K562 (cell line): Measurements from ENCODE around the gene RAMAC. TPM values are rescaled to one million over a fixed set of nuclear protein-coding genes. Genes with fewer than 3 reads are reported as not detected.

ENCODE experiments used
- C11orf30 ChIP-seq: fragments of 450-650 bp; IDR thresholded peaks from 2 replicates; pipeline ENCODE4 v1.6.1; 2016; ENCODE audit warnings: low read depth, mild to moderate bottlenecking
- CBX3 ChIP-seq, 2 experiments: IDR thresholded peaks; 1 replicate in 1 of 2; 2 replicates in 1 of 2; pipeline ENCODE4 v1.6.1; 2012; ENCODE audit warnings: inconsistent platforms in 2 of 2, low read length in 2 of 2, borderline replicate concordance in 1 of 2, control low read depth in 1 of 2
- CBX8 ChIP-seq: fragments of 200-600 bp; sonication (generic); IDR thresholded peaks from 2 replicates; pipeline ENCODE4 v1.6.1; 2012; ENCODE audit warnings: borderline replicate concordance, mixed run types, low read depth, mild to moderate bottlenecking, moderate library complexity, mixed read lengths, low read length, control low read depth, inconsistent platforms; ENCODE audit not compliant: poor library complexity, severe bottlenecking; ENCODE audit errors: extremely low read depth
- COPS2 ChIP-seq: fragments of 450-650 bp; conservative IDR thresholded peaks from 2 replicates; pipeline ENCODE4 v1.6.1; 2016; ENCODE audit warnings: mild to moderate bottlenecking, moderate library complexity
- FOSL1 ChIP-seq: fragments of 200-800 bp; sonication (Bioruptor generic); conservative IDR thresholded peaks from 2 replicates; pipeline ENCODE4 v1.6.1; 2016; ENCODE audit warnings: missing genetic modification characterization, missing compliant biosample characterization
- HNRNPH1 ChIP-seq: fragments of 200-400 bp; formaldehyde crosslinking; optimal IDR thresholded peaks from 2 replicates; pipeline ENCODE3; 2017; ENCODE audit warnings: low read depth, mild to moderate bottlenecking, low read length, moderate library complexity
- KAT8 ChIP-seq: fragments of 450-650 bp; IDR thresholded peaks from 2 replicates; pipeline ENCODE4 v1.6.1; 2016; ENCODE audit warnings: low read depth, mild to moderate bottlenecking
- LCOR ChIP-seq: sonication (generic); formaldehyde crosslinking; IDR thresholded peaks from 2 replicates; pipeline ENCODE4 v1.8.0; 2022; ENCODE audit warnings: mild to moderate bottlenecking, missing genetic modification reagents
- MCM5 ChIP-seq: fragments of 450-650 bp; IDR thresholded peaks from 2 replicates; pipeline ENCODE4 v1.6.1; 2016; ENCODE audit warnings: low read depth
- SAP30 ChIP-seq: fragments of 200-600 bp; sonication (generic); IDR thresholded peaks from 2 replicates; pipeline ENCODE4 v1.6.1; 2012; ENCODE audit warnings: borderline replicate concordance, low read depth, mild to moderate bottlenecking, moderate library complexity, low read length, control low read depth, inconsistent platforms; ENCODE audit not compliant: insufficient read depth, poor library complexity, severe bottlenecking
- SMARCB1 ChIP-seq: IDR thresholded peaks from 2 replicates; pipeline ENCODE4 v1.6.1; 2011; ENCODE audit warnings: improper control_type of control experiment, low read depth; ENCODE audit not compliant: insufficient read length
- SRSF3 ChIP-seq: fragments of 200-400 bp; formaldehyde crosslinking; IDR thresholded peaks from 2 replicates; pipeline ENCODE4 v1.6.1; 2016; ENCODE audit warnings: mild to moderate bottlenecking, low read length, moderate library complexity; ENCODE audit not compliant: insufficient read depth
- ZBTB8A ChIP-seq: fragments of 450-650 bp; IDR thresholded peaks from 2 replicates; pipeline ENCODE4 v1.6.1; 2018; ENCODE audit warnings: mild to moderate bottlenecking, moderate library complexity; ENCODE audit not compliant: partially characterized antibody
- ZNF239 ChIP-seq: fragments of 250-450 bp; sonication (Bioruptor Pico); IDR thresholded peaks from 2 replicates; pipeline ENCODE4 v1.4.0; 2020; ENCODE audit warnings: mild to moderate bottlenecking
- ZNF316 ChIP-seq: fragments of 450-650 bp; IDR thresholded peaks from 2 replicates; pipeline ENCODE4 v1.6.1; 2016
- ZNF445 ChIP-seq: fragments of 250-450 bp; sonication (Bioruptor Pico); IDR thresholded peaks from 2 replicates; pipeline ENCODE4 v1.4.0; 2020; ENCODE audit warnings: low read depth, mild to moderate bottlenecking, moderate library complexity
- ZNF695 ChIP-seq: fragments of 450-650 bp; formaldehyde crosslinking; IDR thresholded peaks from 2 replicates; pipeline ENCODE4 v1.4.0; 2020; ENCODE audit warnings: mild to moderate bottlenecking, moderate library complexity
- polyA plus RNA-seq, 8 experiments: library from polyadenylated mRNA; depleted of rRNA in 4 of 8; stranded (reverse) in 5 of 8; unstranded in 3 of 8; fragments of >200 nt; fragmentation: Nextera tagmentation in 2 of 8; fragmentation: Illumina TruSeq in 1 of 8; extraction: Ambion mirVana in 2 of 8; extraction: Trizol in 1 of 8; gene quantifications; 2 replicates each; pipeline versions ENCODE4 v1.2.1 to v1.2.3, GENCODE V29; 2011 to 2014; ENCODE audit warnings: inconsistent platforms in 1 of 8, missing spikeins in 1 of 8
- total RNA-seq, 7 experiments: library from RNA; depleted of rRNA in 6 of 7; stranded (reverse); fragments of >200 nt in 6 of 7; fragmentation: Illumina TruSeq in 2 of 7; extraction: Trizol in 2 of 7; gene quantifications; 2 replicates each; pipeline versions ENCODE4 v1.2.1 to v1.2.3, GENCODE V29; 2011 to 2021; ENCODE audit warnings: low replicate concordance in 1 of 7
- TF ChIP-seq, protein P1 (sequence below): fragments of 250-450 bp; sonication (Bioruptor Pico); IDR thresholded peaks from 2 replicates; pipeline ENCODE4 v1.8.0; 2022; ENCODE audit warnings: inconsistent platforms, mild to moderate bottlenecking, moderate library complexity, borderline replicate concordance
- TF ChIP-seq, protein P2 (sequence below): sonication (generic); formaldehyde crosslinking; IDR thresholded peaks from 2 replicates; pipeline ENCODE4 v1.5.0; 2020; ENCODE audit warnings: missing genetic modification reagents
- TF ChIP-seq, protein P3 (sequence below): fragments of 450-650 bp; IDR thresholded peaks from 2 replicates; pipeline ENCODE4 v1.6.1; 2016
- TF ChIP-seq, protein P4 (sequence below): sonication (generic); formaldehyde crosslinking; IDR thresholded peaks from 2 replicates; pipeline ENCODE4 v1.9.0; 2022; ENCODE audit warnings: mild to moderate bottlenecking, missing genetic modification reagents
- TF ChIP-seq, protein P5 (sequence below): fragments of 250-450 bp; sonication (Bioruptor Pico); IDR thresholded peaks from 2 replicates; pipeline ENCODE4 v1.9.0; 2021; ENCODE audit warnings: mild to moderate bottlenecking, inconsistent platforms

RAMAC gene
- total and polyA plus RNA-seq, 9 of the 15 experiments (the other 6 are each of a cell fraction or from before 2014, with no cell fraction given) = 26.9 to 108 (median 38.4) TPM

DNA sequence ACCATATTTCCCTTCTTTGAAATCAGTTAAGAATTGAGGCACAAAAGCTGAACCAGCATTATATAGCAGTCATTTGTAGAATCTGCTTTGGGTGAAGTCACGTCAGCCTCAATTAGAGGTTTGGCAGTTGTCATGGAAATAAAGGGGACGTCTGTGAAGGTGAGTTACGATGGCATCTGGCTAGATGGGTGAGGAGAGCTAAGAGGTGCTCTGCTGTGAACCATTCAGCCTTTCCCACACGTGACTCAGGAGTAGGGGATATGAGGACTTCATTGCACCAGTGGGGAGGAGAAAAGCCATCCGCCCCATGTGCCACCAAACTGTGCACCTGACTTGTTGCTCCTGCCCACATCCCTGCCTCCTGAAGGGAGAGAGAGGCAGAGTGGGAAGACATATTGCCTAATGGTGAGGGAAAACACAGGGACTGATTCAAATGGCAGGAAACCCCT lies 28.2 kb downstream of the RAMAC start (continued):
- no peak for TF ChIP-seq ZNF695 (CRISPR knock-in tag)
- TF ChIP-seq COPS2 = no peak
- no peak for TF ChIP-seq KAT8
- TF ChIP-seq C11orf30 = peak; percentile 72
- no peak for TF ChIP-seq SRSF3
- TF ChIP-seq SMARCB1 = no peak
- no peak for TF ChIP-seq CBX3 (IDR thresholded peaks at IDR 0.05; ENCODE audit: borderline replicate concordance in 1 of 2, low read length in 2 of 2)
- TF ChIP-seq, protein P1, sequence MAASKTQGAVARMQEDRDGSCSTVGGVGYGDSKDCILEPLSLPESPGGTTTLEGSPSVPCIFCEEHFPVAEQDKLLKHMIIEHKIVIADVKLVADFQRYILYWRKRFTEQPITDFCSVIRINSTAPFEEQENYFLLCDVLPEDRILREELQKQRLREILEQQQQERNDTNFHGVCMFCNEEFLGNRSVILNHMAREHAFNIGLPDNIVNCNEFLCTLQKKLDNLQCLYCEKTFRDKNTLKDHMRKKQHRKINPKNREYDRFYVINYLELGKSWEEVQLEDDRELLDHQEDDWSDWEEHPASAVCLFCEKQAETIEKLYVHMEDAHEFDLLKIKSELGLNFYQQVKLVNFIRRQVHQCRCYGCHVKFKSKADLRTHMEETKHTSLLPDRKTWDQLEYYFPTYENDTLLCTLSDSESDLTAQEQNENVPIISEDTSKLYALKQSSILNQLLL (CRISPR knock-in tag) = no peak
- TF ChIP-seq ZNF445 (CRISPR knock-in tag) = no peak
- TF ChIP-seq ZNF316 = peak; percentile 81
- TF ChIP-seq, protein P2, sequence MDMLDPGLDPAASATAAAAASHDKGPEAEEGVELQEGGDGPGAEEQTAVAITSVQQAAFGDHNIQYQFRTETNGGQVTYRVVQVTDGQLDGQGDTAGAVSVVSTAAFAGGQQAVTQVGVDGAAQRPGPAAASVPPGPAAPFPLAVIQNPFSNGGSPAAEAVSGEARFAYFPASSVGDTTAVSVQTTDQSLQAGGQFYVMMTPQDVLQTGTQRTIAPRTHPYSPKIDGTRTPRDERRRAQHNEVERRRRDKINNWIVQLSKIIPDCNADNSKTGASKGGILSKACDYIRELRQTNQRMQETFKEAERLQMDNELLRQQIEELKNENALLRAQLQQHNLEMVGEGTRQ = peak; percentile 58
- TF ChIP-seq SAP30 = no peak
- no peak for TF ChIP-seq FOSL1 (tag)
- no peak for TF ChIP-seq ZNF239 (CRISPR knock-in tag)
- TF ChIP-seq, protein P3, sequence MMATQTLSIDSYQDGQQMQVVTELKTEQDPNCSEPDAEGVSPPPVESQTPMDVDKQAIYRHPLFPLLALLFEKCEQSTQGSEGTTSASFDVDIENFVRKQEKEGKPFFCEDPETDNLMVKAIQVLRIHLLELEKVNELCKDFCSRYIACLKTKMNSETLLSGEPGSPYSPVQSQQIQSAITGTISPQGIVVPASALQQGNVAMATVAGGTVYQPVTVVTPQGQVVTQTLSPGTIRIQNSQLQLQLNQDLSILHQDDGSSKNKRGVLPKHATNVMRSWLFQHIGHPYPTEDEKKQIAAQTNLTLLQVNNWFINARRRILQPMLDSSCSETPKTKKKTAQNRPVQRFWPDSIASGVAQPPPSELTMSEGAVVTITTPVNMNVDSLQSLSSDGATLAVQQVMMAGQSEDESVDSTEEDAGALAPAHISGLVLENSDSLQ = peak; percentile 58
- TF ChIP-seq, protein P4, sequence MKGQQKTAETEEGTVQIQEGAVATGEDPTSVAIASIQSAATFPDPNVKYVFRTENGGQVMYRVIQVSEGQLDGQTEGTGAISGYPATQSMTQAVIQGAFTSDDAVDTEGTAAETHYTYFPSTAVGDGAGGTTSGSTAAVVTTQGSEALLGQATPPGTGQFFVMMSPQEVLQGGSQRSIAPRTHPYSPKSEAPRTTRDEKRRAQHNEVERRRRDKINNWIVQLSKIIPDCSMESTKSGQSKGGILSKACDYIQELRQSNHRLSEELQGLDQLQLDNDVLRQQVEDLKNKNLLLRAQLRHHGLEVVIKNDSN (CRISPR knock-in tag) = peak; percentile 57
- TF ChIP-seq, protein P5, sequence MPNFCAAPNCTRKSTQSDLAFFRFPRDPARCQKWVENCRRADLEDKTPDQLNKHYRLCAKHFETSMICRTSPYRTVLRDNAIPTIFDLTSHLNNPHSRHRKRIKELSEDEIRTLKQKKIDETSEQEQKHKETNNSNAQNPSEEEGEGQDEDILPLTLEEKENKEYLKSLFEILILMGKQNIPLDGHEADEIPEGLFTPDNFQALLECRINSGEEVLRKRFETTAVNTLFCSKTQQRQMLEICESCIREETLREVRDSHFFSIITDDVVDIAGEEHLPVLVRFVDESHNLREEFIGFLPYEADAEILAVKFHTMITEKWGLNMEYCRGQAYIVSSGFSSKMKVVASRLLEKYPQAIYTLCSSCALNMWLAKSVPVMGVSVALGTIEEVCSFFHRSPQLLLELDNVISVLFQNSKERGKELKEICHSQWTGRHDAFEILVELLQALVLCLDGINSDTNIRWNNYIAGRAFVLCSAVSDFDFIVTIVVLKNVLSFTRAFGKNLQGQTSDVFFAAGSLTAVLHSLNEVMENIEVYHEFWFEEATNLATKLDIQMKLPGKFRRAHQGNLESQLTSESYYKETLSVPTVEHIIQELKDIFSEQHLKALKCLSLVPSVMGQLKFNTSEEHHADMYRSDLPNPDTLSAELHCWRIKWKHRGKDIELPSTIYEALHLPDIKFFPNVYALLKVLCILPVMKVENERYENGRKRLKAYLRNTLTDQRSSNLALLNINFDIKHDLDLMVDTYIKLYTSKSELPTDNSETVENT (CRISPR knock-in tag) = no peak
- no peak for TF ChIP-seq CBX8
- no peak for TF ChIP-seq HNRNPH1
- TF ChIP-seq LCOR = no peak
- TF ChIP-seq ZBTB8A = no peak
- TF ChIP-seq MCM5 = no peak
